GM21717 (cell line): ENCODE measurements around the gene ANAPC10.
A peak's percentile ranks its signal among the peaks of the same experiment; 100 is the strongest.
"Not testable (repeated sequence)": the region's sequence is repeated elsewhere in the genome, so short reads cannot be mapped to it uniquely, and the experiment has no call there.

Experiments
- ATAC-seq: cut with Tn5 transposase; IDR thresholded peaks from one replicate; pipeline ENCODE4 v1.9.1; 2021; ENCODE audit warnings: mild to moderate bottlenecking, moderate library complexity; ENCODE audit not compliant: unreplicated experiment

The ANAPC10 gene

DNA sequence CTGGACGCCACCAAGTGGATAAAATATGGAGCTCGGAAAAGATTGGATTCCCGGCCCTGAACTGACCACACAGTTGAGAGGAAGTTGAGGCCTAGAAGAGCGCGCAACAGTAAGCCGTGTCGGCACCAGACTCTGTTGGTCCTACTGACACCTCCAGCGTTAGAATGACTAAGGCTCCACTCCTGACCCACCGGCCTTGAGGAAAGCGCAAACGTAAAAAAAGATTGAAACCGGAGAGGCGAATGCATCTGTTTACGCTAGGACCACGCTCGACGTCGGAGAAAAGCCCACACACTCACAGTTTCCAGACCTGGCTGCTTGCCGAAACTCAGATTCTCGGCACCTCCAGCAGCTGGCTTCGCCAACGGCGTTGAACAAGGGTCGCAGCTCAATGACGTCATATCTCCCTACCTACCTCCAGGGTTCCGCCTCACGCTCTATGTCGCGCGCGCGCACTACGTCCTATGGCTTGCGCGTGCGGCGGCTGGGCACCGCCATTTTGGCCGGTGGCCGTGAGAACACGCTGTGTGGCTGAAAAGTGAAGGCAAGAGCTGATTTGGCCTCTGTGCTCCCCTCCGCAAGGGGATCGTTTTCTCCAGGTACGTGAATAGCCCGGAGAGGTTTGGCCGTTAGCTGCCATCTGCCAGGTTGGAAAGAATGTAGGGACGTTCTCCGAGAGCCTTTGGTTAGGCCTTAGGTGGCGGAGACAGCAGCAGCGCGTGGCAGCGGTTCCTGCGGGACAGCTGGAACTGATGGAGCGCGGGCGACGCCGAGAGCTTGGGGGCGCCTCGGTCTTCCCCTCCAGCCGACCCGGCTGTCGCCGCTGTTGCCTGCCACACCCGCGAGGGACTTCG lies at the start of gene ANAPC10, which contains the start of gene ABCE1:
Gene ANAPC10, minus strand, starts transcription at position 376 of the 854 bp plus-strand sequence. CDS start 2,097 bp downstream, outside the sequence.
Gene ABCE1, plus strand, starts transcription at position 491 of the 854 bp plus-strand sequence. CDS start 6,102 bp downstream, outside the sequence.
- ATAC-seq, result peak; percentile 77

- not testable (repeated sequence) for ATAC-seq
These were observed 38.2 kb upstream of the ANAPC10 start for GRCh38 chr4:145136219-145136618.

DNA sequence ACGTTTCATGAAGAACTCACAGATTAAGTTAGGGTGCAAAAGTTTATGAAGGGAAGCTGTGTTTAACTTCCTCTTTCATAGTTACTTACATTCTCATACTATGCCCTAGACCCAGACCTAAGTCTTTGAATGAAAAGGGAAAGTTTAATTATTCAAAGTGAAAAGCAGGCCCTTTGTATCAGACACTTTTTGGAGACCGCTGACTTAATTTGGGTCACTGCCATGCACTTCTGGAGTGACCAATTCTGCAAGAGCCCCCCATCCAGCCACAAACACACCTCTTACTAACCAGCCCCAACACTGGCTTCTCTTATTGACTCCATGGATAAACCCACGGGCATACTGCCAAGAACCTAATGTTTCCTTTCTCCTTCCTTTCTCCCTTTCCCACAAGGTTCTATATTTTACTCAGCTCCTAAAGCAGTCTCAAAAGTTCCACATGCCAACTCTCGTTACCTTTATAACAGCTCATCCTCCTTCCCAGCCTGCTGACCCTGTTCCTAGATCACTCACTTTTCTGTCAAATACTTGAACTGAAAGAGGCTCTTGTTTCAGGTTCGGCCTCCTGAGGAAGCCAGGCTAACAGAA lies 34.6 kb upstream of the ANAPC10 start:
- peak; percentile 81 for ATAC-seq

DNA sequence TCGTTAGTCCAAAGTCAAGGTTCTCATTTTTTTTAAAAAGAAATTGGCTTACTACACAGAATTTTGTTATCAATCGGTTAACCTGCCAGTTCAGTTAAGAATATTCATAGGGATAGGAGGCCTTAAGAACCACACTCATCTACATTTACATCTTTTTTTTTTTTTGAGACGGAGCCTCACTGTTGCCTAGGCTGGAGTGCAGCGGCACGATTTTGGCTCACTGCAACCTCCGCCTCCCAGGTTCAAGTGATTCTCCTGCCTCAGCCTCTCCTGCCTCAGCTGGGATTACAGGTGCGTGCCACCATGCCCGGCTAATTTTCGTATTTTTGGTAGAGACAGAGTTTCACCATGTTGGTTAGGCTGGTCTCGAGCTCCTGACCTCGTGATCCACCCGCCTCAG lies 33.9 kb upstream of the ANAPC10 start:
- no peak for ATAC-seq

GRCh38 chr4:145130788-145131399 lies 32.9 kb upstream of the ANAPC10 start:
- ATAC-seq, result no peak

GRCh38 chr4:145130130-145130529 lies 32.1 kb upstream of the ANAPC10 start:
- no peak for ATAC-seq

- ATAC-seq, result no peak
These were observed 27.4 kb upstream of the ANAPC10 start for GRCh38 chr4:145125396-145125795.

DNA sequence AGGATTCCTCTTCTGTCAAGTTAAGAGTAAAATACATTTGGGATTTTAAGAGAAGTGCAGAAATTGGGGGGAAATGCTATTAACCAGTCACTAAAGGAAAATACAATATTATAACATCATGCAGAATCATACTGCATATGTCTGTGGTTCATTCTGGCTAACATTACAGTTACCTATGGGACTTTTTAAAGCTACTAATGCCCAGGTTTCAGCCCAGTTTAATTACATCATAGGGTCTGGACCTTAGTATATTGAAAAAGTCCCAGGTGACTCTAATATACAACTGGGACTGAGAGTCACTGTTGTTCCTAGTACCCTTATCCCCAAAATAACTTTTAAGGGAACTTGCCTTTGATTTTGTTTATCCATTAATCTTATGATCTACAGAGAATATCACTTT lies 10.1 kb upstream of the ANAPC10 start:
- no peak for ATAC-seq

DNA sequence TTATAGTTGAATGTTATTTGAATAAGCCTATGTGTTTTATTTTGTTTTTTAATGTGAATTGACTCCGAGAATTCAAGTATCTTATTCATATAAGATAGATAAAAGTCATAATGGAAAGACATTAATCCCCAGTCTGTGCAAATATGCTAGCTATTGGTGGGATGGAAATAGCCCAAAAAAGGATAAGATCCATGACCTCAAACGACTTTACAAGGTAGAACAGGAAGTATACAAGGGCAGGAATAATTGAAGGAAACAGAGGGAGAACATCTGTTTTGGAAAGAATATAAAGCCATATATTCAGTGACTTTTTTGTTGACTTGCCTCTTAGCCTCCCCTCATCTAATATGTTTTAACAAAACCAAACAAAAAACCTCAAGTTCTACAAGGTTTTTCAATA lies 9.1 kb upstream of the ANAPC10 start:
- ATAC-seq, result no peak

- no peak for ATAC-seq
These were observed 5.5 kb upstream of the ANAPC10 start for GRCh38 chr4:145103496-145103895.

DNA sequence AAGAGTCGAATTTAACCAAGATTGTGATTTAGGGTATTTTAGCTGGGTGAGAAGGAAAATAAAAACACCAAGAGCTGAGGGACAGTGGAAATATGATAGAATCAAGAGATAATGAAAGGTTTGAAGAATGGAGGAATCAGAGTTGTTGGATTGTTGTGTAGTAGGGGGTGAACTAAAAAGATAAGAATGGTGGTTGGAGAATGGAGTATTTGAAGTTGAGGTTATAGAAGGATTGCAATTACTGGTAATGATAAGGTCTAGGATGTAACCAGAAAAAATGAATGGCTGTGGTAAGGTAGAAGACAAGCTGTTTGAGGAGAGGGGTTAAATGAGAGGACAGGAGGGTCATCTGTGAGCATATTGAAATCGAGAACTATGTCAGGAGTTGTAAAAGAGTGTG lies 4.6 kb upstream of the ANAPC10 start:
- no peak for ATAC-seq

GRCh38 chr4:145101091-145101490 lies 3.1 kb upstream of the ANAPC10 start:
- ATAC-seq, result no peak

DNA sequence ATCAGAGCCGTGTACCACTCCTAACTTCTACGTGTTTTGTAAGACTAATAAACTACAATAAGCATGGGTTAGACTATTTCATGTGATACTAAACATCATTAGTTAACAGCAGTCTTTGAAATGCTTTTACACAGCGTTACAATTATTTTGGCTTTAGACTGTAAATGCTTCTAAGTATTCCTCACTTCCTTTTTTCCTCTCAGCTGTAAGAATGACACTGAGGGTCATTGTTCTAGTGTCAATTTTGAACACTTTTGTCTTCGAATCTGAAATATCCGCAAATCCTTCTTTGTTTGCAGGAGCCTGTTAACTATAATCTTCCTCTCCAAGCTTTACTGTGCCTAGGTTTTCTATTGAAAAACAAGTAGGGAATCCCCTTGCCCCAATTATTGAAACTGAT lies 1.7 kb upstream of the ANAPC10 start:
- no peak for ATAC-seq

DNA sequence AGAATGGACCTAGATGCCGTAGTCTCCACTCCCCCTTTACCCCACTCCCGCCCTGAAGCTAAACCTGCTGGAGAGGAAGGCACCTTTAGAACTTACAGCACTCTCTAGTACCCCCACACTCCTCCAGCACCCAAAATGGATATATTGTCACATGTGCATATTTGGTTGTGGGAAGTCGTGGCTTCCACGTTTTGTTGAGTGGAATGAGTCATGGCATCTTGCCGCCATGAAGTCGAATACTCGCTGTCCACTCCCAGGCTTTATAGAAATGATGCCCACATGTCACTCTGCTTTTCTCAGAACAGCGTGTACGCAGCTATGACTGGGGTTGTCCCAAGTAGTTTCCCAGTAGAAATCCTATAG lies 660 bp upstream of the ANAPC10 start:
- ATAC-seq, result peak; percentile 17

DNA sequence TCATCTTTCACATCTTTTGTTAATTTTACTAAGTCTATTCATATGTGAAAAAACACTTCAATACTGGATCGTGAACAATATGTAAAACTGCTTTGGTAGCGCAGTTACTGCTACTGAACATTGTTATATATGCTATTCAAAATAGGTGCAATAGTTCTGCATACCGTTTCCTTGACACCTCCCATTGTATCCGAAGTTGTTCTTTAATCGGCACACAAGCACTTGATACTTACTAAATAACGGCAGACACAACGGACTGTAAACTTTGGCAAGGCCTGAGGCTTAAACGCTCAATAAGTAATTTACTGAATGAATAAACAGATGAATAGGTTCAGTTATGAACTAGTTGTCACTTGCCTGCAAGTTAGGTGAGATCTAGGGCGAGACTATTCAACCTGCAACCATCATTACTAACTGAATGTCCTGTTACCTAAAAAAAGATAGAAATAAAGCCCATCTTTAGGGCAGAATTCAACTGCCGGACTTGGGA lies 620 bp downstream of the ANAPC10 start:
- ATAC-seq, result no peak

- no peak for ATAC-seq
These were observed 4.4 kb downstream of the ANAPC10 start for GRCh38 chr4:145093638-145094037.

GRCh38 chr4:145090380-145090779 lies 7.6 kb downstream of the ANAPC10 start:
- ATAC-seq, result no peak

GRCh38 chr4:145083891-145084605 lies 13.9 kb downstream of the ANAPC10 start:
- no peak for ATAC-seq

DNA sequence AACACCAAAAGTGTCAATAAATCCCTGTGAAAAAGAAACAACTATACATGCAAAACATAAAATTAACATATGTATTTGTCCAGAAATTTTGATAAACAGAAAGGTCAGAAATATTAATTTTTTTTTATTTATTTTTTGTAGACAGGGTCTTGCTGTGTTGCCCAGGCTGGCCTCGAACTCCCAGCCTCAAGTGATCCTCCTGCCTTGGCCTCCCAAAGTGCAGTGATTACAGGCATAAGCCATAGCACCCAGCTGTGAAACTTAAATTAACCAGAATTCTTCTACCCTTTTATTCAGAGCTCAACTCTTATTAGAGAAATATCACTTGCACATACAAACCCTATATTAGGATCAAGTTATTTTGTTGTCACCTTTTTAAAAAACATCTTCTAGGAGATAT lies 16.2 kb downstream of the ANAPC10 start:
- no peak for ATAC-seq

DNA sequence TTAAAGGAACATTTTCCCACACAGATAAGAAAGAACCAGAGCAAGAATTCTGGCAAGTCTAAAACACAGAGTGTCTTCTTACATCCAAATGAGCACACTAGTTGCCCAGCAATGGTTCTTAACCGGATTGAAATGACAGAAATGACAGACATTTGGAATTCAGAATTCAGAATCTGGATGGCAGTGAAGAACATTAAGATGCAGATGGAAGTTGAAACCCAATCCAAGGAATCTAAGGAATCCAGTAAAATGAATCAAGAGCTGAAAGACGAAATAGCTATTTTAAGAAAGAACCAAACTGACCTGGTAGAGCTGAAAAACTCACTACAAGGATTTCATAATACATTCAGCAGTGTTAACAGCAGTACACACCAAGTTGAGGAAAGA lies 21.5 kb downstream of the ANAPC10 start:
- no peak for ATAC-seq
